Esophagus muscularis mucosa (tissue), 4 donors: ENCODE measurements around the gene PLCH2.

Experiments used
- EP300 ChIP-seq: sonication (generic); formaldehyde crosslinking; IDR thresholded peaks from one replicate; pipeline ENCODE4 v1.6.1; 2017; ENCODE audit warnings: antibody characterized with exemption
- POLR2A ChIP-seq: fragments of 450-650 bp; IDR thresholded peaks from one replicate; pipeline ENCODE4 v1.6.1; 2017; ENCODE audit warnings: antibody characterized with exemption, moderate library complexity, mild to moderate bottlenecking, low read depth
- POLR2AphosphoS5 ChIP-seq, 2 donors: sonication (generic); formaldehyde crosslinking; IDR thresholded peaks; one replicate each; pipeline ENCODE4 v1.6.1; 2017; ENCODE audit warnings: antibody characterized with exemption in 2 of 2
- TF ChIP-seq, protein P1 (sequence below), 3 experiments: fragments of 200-600 bp in 2 of 3; fragments of 450-650 bp in 1 of 3; sonication (generic) in 2 of 3; IDR thresholded peaks; one replicate each; pipeline ENCODE4 v1.5.1; 2017 to 2019; ENCODE audit warnings: antibody characterized with exemption in 3 of 3, mild to moderate bottlenecking in 2 of 3, moderate library complexity in 1 of 3

DNA sequence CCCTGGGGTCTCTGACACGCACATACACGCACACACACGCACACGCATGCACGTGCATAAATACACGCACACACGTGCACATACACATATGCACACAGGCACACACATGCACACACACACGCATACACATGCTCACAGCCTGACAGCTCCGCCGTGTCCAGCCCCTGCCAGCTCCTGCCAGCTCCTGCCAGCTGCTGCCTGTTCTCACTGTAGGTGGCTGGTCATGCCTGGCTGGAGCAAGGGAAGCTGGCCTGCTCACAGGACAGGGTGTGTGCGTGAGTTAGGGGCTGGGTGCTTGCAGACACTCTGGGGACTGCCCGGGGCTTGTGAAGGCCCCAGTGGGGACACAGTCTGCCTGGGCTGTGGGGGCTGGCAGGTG is 4.9 kb downstream of the PLCH2 start:
- TF ChIP-seq EP300 (no peak), POLR2A (no peak), POLR2AphosphoS5 (IDR thresholded peaks at IDR 0.05) (no peak)
- TF ChIP-seq, protein P1, sequence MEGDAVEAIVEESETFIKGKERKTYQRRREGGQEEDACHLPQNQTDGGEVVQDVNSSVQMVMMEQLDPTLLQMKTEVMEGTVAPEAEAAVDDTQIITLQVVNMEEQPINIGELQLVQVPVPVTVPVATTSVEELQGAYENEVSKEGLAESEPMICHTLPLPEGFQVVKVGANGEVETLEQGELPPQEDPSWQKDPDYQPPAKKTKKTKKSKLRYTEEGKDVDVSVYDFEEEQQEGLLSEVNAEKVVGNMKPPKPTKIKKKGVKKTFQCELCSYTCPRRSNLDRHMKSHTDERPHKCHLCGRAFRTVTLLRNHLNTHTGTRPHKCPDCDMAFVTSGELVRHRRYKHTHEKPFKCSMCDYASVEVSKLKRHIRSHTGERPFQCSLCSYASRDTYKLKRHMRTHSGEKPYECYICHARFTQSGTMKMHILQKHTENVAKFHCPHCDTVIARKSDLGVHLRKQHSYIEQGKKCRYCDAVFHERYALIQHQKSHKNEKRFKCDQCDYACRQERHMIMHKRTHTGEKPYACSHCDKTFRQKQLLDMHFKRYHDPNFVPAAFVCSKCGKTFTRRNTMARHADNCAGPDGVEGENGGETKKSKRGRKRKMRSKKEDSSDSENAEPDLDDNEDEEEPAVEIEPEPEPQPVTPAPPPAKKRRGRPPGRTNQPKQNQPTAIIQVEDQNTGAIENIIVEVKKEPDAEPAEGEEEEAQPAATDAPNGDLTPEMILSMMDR (IDR thresholded peaks at IDR 0.05), result no peak
